ENCODE measurements around the gene CCDC71L.

DNA sequence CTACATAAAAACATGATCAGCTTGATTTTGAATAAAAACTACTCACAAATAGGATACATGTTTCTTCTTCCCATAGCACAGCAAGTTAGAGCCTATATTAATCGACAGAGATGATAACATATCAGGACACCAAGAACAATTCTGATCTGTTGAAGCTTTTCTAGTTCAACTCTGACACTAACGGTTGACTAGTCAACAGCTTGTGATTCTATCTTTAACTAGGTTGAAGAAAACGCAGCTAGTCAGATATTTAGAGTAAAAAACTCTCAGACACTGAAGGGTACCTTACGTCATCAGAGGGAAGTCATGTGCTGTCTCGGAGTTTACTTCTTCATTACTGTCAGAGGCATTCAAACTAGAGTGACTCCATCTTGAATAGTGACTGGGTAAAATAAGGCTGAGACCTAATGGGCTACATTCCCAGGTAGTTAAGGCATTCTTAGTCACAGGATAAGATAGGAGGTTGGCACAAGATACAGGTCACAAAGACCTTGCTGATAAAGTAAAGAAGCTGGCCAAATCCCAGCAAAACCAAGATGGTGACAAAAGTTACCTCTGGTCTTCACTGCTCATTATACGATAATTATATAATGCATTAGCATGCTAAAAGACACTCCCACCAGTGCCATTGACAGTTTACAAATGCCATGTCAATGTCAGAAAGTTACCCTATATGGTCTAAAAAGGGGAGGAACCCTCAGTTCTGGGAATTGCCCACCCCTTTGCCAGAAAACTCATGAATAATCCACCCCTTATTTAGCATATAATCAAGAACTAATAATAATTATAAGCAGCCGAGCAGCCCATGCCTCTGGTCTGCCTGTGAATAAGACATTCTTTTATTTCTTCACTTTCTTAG is 21.3 kb downstream of the CCDC71L start:
- TF ChIP-seq POLR2A (IDR thresholded peaks at IDR 0.05; ENCODE audit: low read depth, low read length) (no peak), SMC3 (IDR thresholded peaks at IDR 0.05; ENCODE audit: low read depth, low read length) (no peak)
- TF ChIP-seq, protein P1, sequence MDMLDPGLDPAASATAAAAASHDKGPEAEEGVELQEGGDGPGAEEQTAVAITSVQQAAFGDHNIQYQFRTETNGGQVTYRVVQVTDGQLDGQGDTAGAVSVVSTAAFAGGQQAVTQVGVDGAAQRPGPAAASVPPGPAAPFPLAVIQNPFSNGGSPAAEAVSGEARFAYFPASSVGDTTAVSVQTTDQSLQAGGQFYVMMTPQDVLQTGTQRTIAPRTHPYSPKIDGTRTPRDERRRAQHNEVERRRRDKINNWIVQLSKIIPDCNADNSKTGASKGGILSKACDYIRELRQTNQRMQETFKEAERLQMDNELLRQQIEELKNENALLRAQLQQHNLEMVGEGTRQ (IDR thresholded peaks at IDR 0.05; ENCODE audit: low read depth, low read length): no peak

Measured in IMR-90 (cell line).